Measurements from ENCODE around the gene RNF166. TPM values are rescaled to one million over a fixed set of nuclear protein-coding genes. Genes with fewer than 3 reads are reported as not detected.
"Not testable (repeated sequence)": the region's sequence is repeated elsewhere in the genome, so short reads cannot be mapped to it uniquely, and the experiment has no call there.

The RNF166 gene
- total and polyA plus RNA-seq, 4 donors = 6.5 to 9.1 (median 7.6) TPM

DNA sequence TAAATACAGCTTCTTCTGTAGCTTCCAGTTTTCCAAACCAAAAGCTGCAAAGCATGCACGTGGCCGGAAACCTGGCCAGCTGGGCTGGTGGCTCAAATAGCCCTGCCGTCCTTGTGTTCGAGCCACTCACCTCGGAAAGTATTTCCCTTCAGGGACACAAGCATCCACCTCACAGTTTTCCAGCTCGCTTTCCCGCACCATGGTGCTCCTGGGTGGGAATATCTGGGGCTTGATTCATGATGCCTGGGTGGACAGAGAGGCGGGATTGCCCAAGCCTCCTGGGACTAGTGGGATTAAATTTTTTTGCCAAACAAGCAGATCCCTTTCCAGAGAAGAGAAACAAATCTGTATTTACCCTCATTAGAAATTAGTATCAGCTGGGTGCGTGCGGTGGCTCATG lies 36.2 kb downstream of the RNF166 start:
- no peak overlapping the region for H3K4me3 ChIP-seq (ENCODE audit: low read depth in 1 of 3, low read length in 3 of 3)
- no peaks in the 10 kb centered on the region for H3K27me3 ChIP-seq (ENCODE audit: control insufficient read depth in 4 of 4, insufficient read depth in 4 of 4, low read length in 3 of 4)
- no peak overlapping the region for H3K9ac ChIP-seq (ENCODE audit: low read depth in 1 of 2, low read length in 2 of 2)
- H3K9me3 ChIP-seq (ENCODE audit: control insufficient read depth in 4 of 4, low read length in 3 of 4) = no peaks in the 10 kb centered on the region
- H3K36me3 ChIP-seq (ENCODE audit: control insufficient read depth in 4 of 4, insufficient read depth in 3 of 4, low read depth in 1 of 4, low read length in 3 of 4) = peaks cover 0 to 8% (median 1%) of the 10 kb centered on the region in 4 donors
- peaks cover 2 to 8% (median 7%) of the 10 kb centered on the region in 4 donors for H3K4me1 ChIP-seq (ENCODE audit: control insufficient read depth in 4 of 4, insufficient read depth in 4 of 4, low read length in 3 of 4)
- no peak for DNase-seq (ENCODE audit: low spot score)
- 91% methylated on average over 10 of the region's 10 CpGs for WGBS
- TF ChIP-seq, protein P1, sequence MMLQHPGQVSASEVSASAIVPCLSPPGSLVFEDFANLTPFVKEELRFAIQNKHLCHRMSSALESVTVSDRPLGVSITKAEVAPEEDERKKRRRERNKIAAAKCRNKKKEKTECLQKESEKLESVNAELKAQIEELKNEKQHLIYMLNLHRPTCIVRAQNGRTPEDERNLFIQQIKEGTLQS (IDR thresholded peaks at IDR 0.05) = no peak
- TF ChIP-seq, protein P2, sequence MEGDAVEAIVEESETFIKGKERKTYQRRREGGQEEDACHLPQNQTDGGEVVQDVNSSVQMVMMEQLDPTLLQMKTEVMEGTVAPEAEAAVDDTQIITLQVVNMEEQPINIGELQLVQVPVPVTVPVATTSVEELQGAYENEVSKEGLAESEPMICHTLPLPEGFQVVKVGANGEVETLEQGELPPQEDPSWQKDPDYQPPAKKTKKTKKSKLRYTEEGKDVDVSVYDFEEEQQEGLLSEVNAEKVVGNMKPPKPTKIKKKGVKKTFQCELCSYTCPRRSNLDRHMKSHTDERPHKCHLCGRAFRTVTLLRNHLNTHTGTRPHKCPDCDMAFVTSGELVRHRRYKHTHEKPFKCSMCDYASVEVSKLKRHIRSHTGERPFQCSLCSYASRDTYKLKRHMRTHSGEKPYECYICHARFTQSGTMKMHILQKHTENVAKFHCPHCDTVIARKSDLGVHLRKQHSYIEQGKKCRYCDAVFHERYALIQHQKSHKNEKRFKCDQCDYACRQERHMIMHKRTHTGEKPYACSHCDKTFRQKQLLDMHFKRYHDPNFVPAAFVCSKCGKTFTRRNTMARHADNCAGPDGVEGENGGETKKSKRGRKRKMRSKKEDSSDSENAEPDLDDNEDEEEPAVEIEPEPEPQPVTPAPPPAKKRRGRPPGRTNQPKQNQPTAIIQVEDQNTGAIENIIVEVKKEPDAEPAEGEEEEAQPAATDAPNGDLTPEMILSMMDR (IDR thresholded peaks at IDR 0.05; ENCODE audit: low read depth, low read length, missing input control) = no peak
- TF ChIP-seq, protein P3, sequence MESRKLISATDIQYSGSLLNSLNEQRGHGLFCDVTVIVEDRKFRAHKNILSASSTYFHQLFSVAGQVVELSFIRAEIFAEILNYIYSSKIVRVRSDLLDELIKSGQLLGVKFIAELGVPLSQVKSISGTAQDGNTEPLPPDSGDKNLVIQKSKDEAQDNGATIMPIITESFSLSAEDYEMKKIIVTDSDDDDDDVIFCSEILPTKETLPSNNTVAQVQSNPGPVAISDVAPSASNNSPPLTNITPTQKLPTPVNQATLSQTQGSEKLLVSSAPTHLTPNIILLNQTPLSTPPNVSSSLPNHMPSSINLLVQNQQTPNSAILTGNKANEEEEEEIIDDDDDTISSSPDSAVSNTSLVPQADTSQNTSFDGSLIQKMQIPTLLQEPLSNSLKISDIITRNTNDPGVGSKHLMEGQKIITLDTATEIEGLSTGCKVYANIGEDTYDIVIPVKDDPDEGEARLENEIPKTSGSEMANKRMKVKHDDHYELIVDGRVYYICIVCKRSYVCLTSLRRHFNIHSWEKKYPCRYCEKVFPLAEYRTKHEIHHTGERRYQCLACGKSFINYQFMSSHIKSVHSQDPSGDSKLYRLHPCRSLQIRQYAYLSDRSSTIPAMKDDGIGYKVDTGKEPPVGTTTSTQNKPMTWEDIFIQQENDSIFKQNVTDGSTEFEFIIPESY (IDR thresholded peaks at IDR 0.05) = no peak
- TF ChIP-seq HNF4A (conservative IDR thresholded peaks at IDR 0.05) = no peak
- TF ChIP-seq NR2F2 (IDR thresholded peaks at IDR 0.05) = no peak
- TF ChIP-seq SP1 (IDR thresholded peaks at IDR 0.05) = no peak
- TF ChIP-seq FOXA2 (IDR thresholded peaks at IDR 0.05) = no peak
- TF ChIP-seq FOXA1 (IDR thresholded peaks at IDR 0.05) = no peak
- TF ChIP-seq TAF1 (conservative IDR thresholded peaks at IDR 0.05) = no peak
- no peak for TF ChIP-seq JUND (IDR thresholded peaks at IDR 0.05)
- TF ChIP-seq, protein P4, sequence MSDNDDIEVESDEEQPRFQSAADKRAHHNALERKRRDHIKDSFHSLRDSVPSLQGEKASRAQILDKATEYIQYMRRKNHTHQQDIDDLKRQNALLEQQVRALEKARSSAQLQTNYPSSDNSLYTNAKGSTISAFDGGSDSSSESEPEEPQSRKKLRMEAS (IDR thresholded peaks at IDR 0.05) = no peak
- TF ChIP-seq YY1 (IDR thresholded peaks at IDR 0.05) = no peak
- no peak for TF ChIP-seq GABPA (IDR thresholded peaks at IDR 0.05 in 1 of 2, conservative IDR thresholded peaks at IDR 0.05 in 1 of 2)
- no peak for TF ChIP-seq RAD21 (IDR thresholded peaks at IDR 0.05)
- no peak for TF ChIP-seq HNF4G (IDR thresholded peaks at IDR 0.05)
- TF ChIP-seq RXRA (IDR thresholded peaks at IDR 0.05) = no peak
- TF ChIP-seq, protein P5, sequence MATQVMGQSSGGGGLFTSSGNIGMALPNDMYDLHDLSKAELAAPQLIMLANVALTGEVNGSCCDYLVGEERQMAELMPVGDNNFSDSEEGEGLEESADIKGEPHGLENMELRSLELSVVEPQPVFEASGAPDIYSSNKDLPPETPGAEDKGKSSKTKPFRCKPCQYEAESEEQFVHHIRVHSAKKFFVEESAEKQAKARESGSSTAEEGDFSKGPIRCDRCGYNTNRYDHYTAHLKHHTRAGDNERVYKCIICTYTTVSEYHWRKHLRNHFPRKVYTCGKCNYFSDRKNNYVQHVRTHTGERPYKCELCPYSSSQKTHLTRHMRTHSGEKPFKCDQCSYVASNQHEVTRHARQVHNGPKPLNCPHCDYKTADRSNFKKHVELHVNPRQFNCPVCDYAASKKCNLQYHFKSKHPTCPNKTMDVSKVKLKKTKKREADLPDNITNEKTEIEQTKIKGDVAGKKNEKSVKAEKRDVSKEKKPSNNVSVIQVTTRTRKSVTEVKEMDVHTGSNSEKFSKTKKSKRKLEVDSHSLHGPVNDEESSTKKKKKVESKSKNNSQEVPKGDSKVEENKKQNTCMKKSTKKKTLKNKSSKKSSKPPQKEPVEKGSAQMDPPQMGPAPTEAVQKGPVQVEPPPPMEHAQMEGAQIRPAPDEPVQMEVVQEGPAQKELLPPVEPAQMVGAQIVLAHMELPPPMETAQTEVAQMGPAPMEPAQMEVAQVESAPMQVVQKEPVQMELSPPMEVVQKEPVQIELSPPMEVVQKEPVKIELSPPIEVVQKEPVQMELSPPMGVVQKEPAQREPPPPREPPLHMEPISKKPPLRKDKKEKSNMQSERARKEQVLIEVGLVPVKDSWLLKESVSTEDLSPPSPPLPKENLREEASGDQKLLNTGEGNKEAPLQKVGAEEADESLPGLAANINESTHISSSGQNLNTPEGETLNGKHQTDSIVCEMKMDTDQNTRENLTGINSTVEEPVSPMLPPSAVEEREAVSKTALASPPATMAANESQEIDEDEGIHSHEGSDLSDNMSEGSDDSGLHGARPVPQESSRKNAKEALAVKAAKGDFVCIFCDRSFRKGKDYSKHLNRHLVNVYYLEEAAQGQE (IDR thresholded peaks at IDR 0.05) = no peak
- TF ChIP-seq EGR1 (IDR thresholded peaks at IDR 0.05; ENCODE audit: low read depth in 2 of 2) = no peak
- no peak overlapping the region for H3K27ac ChIP-seq (ENCODE audit: low read depth in 1 of 2, low read length in 2 of 2)

DNA sequence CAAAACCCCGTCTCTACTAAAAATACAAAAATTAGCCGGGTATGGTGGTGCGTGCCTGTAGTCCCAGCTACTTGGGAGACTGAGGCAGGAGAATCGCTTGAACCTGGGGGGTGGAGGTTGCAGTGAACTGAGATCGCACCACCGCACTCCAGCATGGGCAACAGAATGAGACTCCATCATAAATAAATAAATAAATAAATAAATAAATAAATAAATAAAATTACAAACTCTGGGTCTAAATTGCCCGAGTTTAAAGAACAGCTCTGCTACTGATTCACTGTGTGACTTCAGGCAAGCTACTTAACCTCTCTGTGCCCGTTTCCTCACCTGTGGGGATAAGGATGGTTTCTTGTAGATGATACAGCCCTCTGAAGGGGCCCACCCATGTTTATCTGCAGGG lies 36.7 kb downstream of the RNF166 start:
- H3K9ac ChIP-seq (ENCODE audit: low read depth in 1 of 2, low read length in 2 of 2); H3K4me3 ChIP-seq (ENCODE audit: low read depth in 1 of 3, low read length in 3 of 3); H3K9me3 ChIP-seq (ENCODE audit: control insufficient read depth in 4 of 4, low read length in 3 of 4); H3K27ac ChIP-seq (ENCODE audit: low read depth in 1 of 2, low read length in 2 of 2); DNase-seq (ENCODE audit: low spot score); H3K36me3 ChIP-seq (ENCODE audit: control insufficient read depth in 4 of 4, insufficient read depth in 3 of 4, low read depth in 1 of 4, low read length in 3 of 4); H3K27me3 ChIP-seq (ENCODE audit: control insufficient read depth in 4 of 4, insufficient read depth in 4 of 4, low read length in 3 of 4): not testable (repeated sequence)
- peaks cover 2 to 13% (median 12%) of the 10 kb centered on the region in 4 donors for H3K4me1 ChIP-seq (ENCODE audit: control insufficient read depth in 4 of 4, insufficient read depth in 4 of 4, low read length in 3 of 4)
- 95% methylated on average over 8 of the region's 8 CpGs for WGBS
